Activated CD8-positive, alpha-beta memory T cell treated with anti-CD3 and anti-CD28 coated beads for 24 hours (primary cell): ENCODE data around the gene SNHG17.
"Not testable (repeated sequence)": the region's sequence is repeated elsewhere in the genome, so short reads cannot be mapped to it uniquely, and the experiment has no call there.

Experiments
- DNase-seq: peaks from one replicate; pipeline ENCODE4 v3.0.0-alpha.2; 2020

The SNHG17 gene

GRCh38 chr20:38447251-38447661, 12.1 kb upstream of the SNHG17 start:
- DNase-seq, result no peak

DNA sequence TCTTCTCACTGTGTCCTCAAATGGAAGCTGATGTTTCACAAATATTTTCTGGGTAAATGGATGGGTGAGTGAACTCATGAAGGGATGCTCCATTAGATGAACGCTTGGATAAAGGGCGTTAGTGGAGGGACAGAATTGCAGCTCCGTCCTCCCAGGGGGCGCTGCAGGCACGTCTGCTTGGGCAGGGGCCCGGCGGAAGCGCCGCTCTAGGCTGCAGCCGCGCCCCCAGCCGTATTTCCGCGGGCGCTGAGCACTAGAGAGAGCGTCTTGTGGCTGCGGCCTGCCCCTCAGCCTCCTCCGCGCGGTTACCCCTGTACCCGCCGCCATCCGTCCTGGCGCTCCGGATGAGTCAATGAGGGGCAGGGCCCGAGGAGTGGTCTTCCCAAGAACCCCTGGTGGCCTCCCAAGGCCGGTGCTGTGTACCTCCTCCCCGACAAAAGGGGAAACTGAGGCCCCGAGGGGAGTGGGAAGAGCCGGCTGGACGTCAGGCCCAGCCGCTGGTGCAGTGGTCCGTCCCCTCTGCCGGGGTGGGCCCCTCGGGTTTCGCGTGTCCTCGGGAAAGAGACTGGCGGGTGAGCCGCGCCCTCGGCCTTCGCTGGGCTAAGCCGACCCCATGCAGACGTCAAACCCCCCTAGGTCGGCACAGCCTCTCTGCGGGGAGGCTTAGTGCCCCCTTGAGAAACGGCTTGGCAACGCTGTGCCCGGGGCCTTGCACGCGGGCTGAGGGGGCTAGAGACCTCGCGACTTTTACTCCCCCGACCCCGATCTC, 11.5 kb upstream of the SNHG17 start:
- peak; percentile 98 for DNase-seq

DNA sequence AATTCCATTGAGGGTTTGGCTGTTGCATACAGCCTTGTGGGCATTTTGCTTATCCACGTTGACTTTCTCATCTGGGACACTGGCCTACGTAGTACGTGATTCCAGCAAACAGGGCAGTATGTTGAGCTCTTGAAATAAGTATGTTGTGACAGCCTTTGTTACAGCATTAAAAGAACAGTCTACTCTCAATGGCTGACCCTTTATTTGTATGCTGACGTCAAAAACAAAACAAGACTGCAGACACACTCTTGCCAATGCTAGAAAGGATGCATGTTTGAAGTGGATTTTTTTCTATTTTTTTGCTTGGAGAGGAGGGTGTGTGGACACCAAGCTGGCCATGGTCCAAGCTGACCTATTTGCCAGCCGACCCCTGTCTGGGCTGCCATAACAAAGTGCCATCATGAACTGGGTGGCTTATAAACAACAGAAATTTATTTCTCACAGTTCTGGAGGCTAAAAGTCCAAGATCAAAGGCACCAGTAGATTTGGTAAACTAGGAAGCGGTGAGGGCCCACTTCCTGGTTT, 10.8 kb upstream of the SNHG17 start:
- DNase-seq, result no peak

DNA sequence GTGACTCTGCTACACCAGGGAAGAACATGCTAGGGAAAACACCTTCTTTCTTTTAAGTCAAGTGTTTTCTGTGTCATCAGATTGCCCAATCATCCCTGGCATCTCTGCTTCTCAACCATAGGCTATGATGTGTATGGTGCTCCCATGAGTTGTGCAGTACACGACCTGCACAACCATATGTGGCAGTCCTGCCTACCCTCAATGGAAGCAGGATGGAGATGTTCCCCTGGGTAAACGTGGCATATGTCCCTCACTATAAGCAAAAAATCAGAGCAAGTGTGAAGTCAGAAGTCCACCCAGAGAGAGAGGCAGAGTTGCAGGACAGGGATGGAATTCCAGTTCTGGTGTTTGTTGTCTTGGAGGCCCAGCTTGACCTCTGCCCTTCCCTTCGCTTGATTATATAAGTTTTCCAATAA, 10.3 kb upstream of the SNHG17 start:
- no peak for DNase-seq

DNA sequence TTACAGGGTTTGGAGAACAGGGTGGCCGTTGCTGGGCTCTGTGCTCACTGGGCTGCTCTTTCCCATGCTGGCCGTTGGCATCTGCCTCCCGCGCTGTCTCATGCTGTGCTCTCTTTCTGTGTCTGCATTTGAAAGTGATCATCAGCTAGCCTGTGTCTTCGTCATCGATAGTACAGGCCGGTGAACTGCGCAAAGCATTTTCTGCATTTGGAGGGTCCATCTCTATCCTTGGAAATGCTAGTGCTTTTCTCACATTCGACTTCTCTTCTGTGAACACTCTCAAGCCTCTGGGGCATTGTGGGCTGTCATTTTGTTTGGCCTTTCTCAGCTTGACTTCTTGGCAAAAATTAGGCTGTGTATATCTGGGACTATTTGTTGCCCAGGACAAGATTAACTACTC, 6.8 kb upstream of the SNHG17 start:
- DNase-seq, result no peak

- not testable (repeated sequence) for DNase-seq
Measured at GRCh38 chr20:38441110-38441509, 6.0 kb upstream of the SNHG17 start.

GRCh38 chr20:38437796-38438195, 2.7 kb upstream of the SNHG17 start:
- DNase-seq, result no peak

DNA sequence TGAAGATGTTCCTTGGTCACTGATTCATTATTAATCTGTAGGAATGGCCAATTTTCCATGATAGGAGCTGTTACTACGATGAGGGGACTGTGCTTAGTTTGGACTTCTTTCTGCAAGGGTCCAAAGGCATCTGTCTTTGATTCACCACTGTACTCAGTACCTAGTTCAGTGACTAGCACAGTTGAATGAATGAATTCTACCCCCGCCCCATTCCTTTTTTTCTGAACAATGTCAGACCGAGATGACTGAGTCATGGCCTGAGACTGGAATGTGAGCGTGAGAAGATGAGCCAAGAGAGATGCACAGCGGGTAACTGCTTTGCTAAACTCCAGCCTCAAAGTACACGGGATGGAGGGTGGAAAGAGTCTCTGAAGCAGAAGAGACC, 419 bp upstream of the SNHG17 start:
- no peak for DNase-seq

- DNase-seq, result peak; percentile 81
Measured at GRCh38 chr20:38434301-38434741, 807 bp downstream of the SNHG17 start.

- DNase-seq, result no peak
Measured at GRCh38 chr20:38433304-38433972, 1.7 kb downstream of the SNHG17 start.

DNA sequence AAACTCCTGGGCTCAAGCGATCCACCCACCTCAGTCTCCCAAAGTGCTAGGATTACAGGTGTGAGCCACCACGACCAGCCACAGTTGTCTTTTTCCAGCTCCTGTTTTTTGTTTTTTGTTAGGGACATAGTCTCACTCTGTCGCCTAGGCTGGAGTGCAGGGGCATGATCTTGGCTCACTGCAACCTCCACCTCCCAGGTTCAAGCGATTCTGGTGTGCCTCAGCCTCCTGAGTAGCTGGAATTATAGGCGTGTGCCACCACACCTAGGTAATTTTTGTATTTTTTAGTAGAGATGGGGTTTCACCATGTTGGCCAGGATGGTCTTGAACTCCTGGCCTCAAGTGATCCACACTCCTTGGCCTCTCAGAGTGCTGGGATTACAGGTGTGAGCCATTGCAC, 2.3 kb downstream of the SNHG17 start:
- not testable (repeated sequence) for DNase-seq

DNA sequence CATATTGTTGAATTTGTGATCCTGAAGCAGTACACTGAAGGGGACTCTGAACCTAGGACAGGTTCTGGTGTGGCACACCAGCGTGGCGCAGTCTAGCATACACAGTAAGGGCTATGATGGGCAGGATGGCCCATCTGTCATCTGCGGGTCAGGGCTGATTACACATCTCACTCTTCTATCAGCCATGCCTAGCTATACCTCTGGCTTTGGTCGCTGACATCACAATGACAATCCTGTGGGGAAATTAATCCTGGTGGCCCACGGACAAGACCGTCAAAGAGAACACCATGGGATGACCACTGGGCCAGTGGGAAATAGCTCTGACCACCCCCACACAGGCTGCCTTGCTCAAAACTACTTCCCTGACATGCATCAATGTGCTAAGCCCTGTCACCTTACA, 2.8 kb downstream of the SNHG17 start:
- no peak for DNase-seq

DNA sequence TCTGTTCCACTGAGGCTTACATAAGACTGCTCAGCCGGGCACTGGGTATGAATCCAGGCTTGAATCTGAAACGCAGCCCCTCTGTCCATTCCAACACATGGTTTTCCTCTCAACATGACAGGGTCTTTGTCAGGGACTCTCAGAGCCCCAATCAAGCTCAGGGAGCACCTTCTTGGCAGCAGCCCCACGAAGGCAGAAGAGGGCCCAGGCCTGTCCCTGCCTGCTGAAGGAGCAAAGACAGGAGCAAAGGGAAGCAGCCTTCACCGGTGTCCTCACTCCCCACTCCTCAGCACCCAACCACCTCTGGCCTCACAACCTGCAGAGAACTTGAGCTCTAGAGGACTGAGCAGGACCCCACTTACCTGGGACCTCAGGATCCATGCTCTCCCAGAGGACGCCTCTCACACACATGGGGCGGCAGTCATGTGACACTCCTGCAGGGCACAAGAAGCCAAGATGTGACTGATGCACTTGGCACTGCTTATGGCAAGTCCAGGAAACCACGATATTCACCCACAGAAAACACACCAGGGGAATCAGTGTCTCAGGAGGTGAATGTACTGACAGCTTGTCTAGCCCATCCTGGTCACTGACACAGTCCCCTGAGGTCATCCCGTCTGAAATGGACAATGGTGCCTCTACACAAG, 4.3 kb downstream of the SNHG17 start:
- DNase-seq, result no peak

DNA sequence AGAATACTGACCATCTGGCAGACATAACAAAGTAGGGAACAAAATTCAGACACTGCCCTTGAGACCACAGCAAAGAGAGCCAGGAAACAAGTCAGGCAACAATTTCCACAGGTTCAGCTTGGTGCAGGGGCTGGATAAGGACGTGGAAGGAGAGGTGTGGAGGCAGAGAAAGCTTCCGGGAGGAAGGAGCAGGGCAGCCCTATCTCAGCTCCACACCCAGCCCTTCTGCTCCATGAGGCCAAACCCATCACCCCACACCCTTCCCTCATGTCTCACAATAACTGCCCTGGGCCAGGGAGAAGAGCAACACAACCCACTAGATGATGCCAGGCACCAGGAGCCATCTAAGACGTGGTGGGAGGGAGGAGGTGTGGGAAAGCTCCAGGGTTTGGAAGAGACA, 5.8 kb downstream of the SNHG17 start:
- no peak for DNase-seq

DNA sequence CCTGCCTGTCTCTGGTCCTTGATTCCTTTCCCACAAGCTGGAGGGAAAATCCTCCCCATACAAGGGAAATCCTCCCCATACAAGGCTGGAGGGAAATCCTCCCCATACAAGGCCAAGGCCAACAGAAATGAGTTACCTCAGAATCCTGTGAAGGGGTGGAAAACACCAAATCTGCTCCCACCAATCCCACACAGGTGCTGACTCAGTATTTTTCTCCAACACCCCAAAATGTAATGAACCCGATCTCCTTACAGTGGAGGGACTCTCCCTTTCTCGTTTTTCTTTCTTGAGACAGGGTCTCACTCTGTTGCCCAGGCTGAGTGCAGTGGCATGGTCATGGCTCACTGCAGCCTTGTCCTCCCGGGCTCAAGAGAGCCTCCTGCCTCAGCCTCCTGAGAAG, 6.3 kb downstream of the SNHG17 start:
- DNase-seq, result no peak

- no peak for DNase-seq
Measured at GRCh38 chr20:38427655-38428023, 7.5 kb downstream of the SNHG17 start.

GRCh38 chr20:38426006-38426897, 8.9 kb downstream of the SNHG17 start:
- no peak for DNase-seq

DNA sequence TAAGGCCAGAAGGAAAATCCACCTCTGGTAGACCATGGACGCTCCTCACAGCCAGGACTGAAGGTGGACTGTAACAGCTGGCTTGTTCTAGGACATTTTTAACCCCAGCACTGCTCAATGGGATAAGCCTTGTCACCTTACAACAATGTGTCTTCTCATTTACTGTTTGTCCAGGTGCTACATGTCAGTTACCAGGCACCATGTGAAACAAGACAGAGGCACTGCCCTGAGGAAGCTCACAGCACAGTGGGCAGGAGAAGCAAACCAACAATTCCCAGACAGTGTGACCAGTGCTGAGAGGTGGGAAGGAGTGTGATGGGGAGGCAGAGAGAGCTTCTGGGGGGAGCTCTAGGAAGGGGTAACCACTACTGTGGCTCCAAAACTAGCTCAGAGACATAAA, 10.7 kb downstream of the SNHG17 start:
- no peak for DNase-seq

DNA sequence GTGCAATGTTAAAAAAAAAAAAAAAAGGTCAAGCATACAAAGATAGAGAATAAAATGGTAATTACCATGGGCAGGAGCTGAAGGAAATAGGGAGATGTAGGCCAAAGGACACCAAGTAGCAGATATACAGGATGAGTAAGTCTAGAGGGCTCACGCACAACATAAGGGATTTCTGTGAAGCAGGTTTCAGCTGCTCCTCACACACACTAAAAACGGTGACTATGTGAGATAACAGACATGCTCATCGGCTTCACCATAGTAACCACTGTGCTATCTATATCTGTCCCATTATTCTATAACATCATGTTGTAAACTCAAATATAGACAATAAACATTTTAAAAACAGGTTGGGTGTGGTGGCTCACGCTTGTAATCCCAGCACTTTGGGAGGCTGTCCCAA, 11.6 kb downstream of the SNHG17 start:
- no peak for DNase-seq

DNA sequence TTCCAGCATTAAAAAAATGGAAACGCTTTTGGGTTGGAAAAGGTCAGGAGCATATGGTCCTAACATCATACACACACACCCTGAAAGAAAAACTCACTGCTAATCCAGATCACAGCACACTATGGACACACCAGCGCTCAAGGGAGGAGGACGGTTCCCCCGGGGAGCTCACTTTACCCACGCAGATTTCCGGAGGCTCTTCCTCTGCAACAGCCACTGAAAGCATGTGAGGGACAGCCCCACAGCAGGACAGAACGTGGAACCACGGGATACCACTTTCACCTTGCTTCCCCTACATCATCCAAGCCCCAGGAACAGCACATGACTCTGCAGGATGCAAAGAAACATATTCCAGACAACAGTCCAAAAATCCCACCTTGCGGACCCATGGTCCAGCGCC, 13.2 kb downstream of the SNHG17 start:
- DNase-seq, result no peak

GRCh38 chr20:38420388-38421085, 14.6 kb downstream of the SNHG17 start:
- no peak for DNase-seq

DNA sequence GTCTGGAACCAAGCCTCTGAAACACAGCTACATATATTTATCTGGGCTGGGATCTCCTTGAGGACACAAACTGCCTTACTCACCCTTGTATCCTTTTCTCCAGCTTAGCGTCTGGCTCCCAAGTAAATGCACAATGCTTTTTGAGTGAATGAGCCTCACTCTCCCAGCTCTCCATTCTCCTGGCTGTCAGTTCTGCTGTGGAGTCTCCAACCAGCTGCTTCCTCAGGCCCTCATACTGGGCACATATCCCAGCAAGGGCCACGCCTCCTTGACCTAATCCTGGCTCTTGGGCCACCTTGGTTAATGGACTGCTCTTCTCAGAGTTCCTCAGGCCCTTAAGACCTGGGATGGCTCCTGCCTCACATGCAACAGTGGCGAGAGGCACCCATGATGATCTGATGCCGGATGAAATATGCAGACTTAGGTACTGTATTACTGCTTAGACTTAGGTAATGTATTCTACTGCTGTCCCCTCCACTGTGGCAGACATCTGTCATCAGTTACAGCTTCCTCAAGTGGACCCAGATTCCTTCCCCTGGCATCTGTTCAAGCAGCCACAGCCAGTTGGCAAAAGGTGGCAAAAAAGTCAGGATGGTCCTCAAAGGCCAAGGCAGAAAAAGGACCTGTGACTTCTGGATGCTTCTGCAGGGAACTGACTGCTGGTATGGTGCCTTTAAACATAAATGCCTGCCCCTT, 16.5 kb downstream of the SNHG17 start:
- DNase-seq, result no peak
